GM18505 (cell line): ENCODE measurements around the gene TMEM126B.
A peak's percentile ranks its signal among the peaks of the same experiment; 100 is the strongest.
"Not testable (repeated sequence)": the region's sequence is repeated elsewhere in the genome, so short reads cannot be mapped to it uniquely, and the experiment has no call there.

Experiments
- ATAC-seq: cut with Tn5 transposase; IDR thresholded peaks from one replicate; pipeline ENCODE4 v1.9.1; 2021; ENCODE audit not compliant: unreplicated experiment
- POLR2A ChIP-seq: IDR thresholded peaks from 4 replicates; pipeline ENCODE4 v1.6.1; 2011; ENCODE audit warnings: borderline replicate concordance; ENCODE audit not compliant: insufficient read depth, insufficient read length; ENCODE audit errors: extremely low read depth

The TMEM126B gene

GRCh38 chr11:85620256-85620655 lies 8.1 kb upstream of the TMEM126B start:
- ATAC-seq, result no peak

GRCh38 chr11:85626496-85626895 lies 1.9 kb upstream of the TMEM126B start:
- TF ChIP-seq POLR2A, result no peak
- ATAC-seq, result no peak

More at GRCh38 chr11:85620256-85620655, 8.1 kb upstream of the TMEM126B start:
- TF ChIP-seq POLR2A, result no peak

GRCh38 chr11:85627332-85627997 lies 928 bp upstream of the TMEM126B start, which contains the start of gene DLG2:
DLG2 (minus strand) TSS chr11:85627344.
- peak; percentile 1 for ATAC-seq
- no peak for TF ChIP-seq POLR2A

- ATAC-seq, result peak; percentile 5
Measured at GRCh38 chr11:85628771-85629341, 463 bp downstream of the TMEM126B start.

GRCh38 chr11:85634747-85635146 lies 6.4 kb downstream of the TMEM126B start:
- TF ChIP-seq POLR2A, result no peak
- no peak for ATAC-seq

More at GRCh38 chr11:85628771-85629341, 463 bp downstream of the TMEM126B start:
- no peak for TF ChIP-seq POLR2A

- no peak for ATAC-seq
- TF ChIP-seq POLR2A, result no peak
Measured at GRCh38 chr11:85643191-85643614, 14.8 kb downstream of the TMEM126B start.

- no peak for TF ChIP-seq POLR2A
- ATAC-seq, result no peak
Measured at GRCh38 chr11:85647078-85647477, 18.7 kb downstream of the TMEM126B start.

GRCh38 chr11:85647604-85648299 lies 19.4 kb downstream of the TMEM126B start, which contains the start of gene TMEM126A:
TMEM126A (plus strand) TSS chr11:85647967; CDS start chr11:85650256, 2,289 bp downstream.
- peak; percentile 98 for TF ChIP-seq POLR2A
- ATAC-seq, result peak; percentile 100

- no peak for TF ChIP-seq POLR2A
- ATAC-seq, result no peak
Measured at GRCh38 chr11:85651118-85651517, 22.7 kb downstream of the TMEM126B start.

GRCh38 chr11:85652786-85653447 lies 24.5 kb downstream of the TMEM126B start:
- ATAC-seq, result no peak
- no peak for TF ChIP-seq POLR2A

- ATAC-seq, result not testable (repeated sequence)
Measured at GRCh38 chr11:85654343-85654742, 25.9 kb downstream of the TMEM126B start.

- no peak for ATAC-seq
Measured at GRCh38 chr11:85656777-85657176, 28.4 kb downstream of the TMEM126B start.

GRCh38 chr11:85658180-85658579 lies 29.8 kb downstream of the TMEM126B start:
- no peak for ATAC-seq
- TF ChIP-seq POLR2A, result no peak

More at GRCh38 chr11:85656777-85657176, 28.4 kb downstream of the TMEM126B start:
- no peak for TF ChIP-seq POLR2A

- no peak for ATAC-seq
- TF ChIP-seq POLR2A, result no peak
Measured at GRCh38 chr11:85661972-85662664, 33.7 kb downstream of the TMEM126B start.
